DND-41 (cell line): Measurements from ENCODE around the gene RSPH6A.

Experiments
- CTCF ChIP-seq: IDR thresholded peaks from 2 replicates; pipeline ENCODE4 v1.5.1; 2012; ENCODE audit warnings: borderline replicate concordance, low read length, moderate library complexity, mild to moderate bottlenecking; ENCODE audit not compliant: poor library complexity, severe bottlenecking; ENCODE audit errors: extremely low read depth
- EZH2 ChIP-seq: IDR thresholded peaks from 3 replicates; pipeline ENCODE4 v1.6.1; 2012; ENCODE audit warnings: borderline replicate concordance, low read depth, mild to moderate bottlenecking, moderate library complexity, low read length, inconsistent platforms; ENCODE audit not compliant: severe bottlenecking

- TF ChIP-seq CTCF (no peak), EZH2 (no peak)
Observed at GRCh38 chr19:45819769-45820168, 4.7 kb upstream of the RSPH6A start.
